T-helper 2 cell treated with Interferon-gamma antibody and Interleukin-4, amounts not matched to agents 5 μg/mL and 100 μg/mL, for 36 hours (primary cell): Measurements from ENCODE around the gene DIP2C.

Experiments used
- DNase-seq: peaks from one replicate; pipeline ENCODE4 v3.0.0; 2021; ENCODE audit warnings: low spot score
- H3K27ac Mint-ChIP-seq: one replicate; pipeline ENCODE4 v1.8.0; 2021; ENCODE audit warnings: mild to moderate bottlenecking, mixed read lengths
- H3K27me3 Mint-ChIP-seq: one replicate; pipeline ENCODE4 v1.8.0; 2021; ENCODE audit warnings: low read depth, mixed read lengths
- H3K36me3 Mint-ChIP-seq: one replicate; pipeline ENCODE4 v1.8.0; 2021; ENCODE audit warnings: low read depth, mixed read lengths
- H3K4me1 Mint-ChIP-seq: one replicate; pipeline ENCODE4 v1.8.0; 2021; ENCODE audit warnings: low read depth, mixed read lengths
- H3K4me3 Mint-ChIP-seq: one replicate; pipeline ENCODE4 v1.8.0; 2022; ENCODE audit warnings: mild to moderate bottlenecking, moderate library complexity, mixed read lengths
- H3K9me3 Mint-ChIP-seq: one replicate; pipeline ENCODE4 v1.8.0; 2021; ENCODE audit warnings: mixed read lengths

The DIP2C gene

DNA sequence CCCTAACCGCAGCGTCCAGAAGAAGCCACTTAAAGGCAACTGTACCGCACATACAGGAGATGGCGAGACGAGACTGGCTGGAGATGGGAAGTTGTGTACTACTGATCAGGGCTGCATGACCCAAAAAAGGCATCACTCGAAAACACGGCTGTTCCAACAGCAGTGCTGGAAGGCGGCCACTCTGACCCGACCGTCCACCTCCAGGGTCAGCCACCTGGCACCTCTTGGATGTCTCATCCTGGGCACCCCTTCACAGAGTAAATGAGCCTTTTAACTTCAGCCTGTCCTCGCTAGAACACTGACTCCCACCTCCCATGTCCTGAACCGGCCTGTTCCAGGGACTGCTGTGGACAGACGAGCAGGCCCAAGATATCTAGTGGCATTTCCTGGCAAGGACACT, 180.7 kb downstream of the DIP2C start:
- H3K27me3 Mint-ChIP-seq = peaks cover 10% of the 10 kb centered on the region
- H3K27ac Mint-ChIP-seq = no peak overlapping the region
- no peak overlapping the region for H3K4me3 Mint-ChIP-seq

DNA sequence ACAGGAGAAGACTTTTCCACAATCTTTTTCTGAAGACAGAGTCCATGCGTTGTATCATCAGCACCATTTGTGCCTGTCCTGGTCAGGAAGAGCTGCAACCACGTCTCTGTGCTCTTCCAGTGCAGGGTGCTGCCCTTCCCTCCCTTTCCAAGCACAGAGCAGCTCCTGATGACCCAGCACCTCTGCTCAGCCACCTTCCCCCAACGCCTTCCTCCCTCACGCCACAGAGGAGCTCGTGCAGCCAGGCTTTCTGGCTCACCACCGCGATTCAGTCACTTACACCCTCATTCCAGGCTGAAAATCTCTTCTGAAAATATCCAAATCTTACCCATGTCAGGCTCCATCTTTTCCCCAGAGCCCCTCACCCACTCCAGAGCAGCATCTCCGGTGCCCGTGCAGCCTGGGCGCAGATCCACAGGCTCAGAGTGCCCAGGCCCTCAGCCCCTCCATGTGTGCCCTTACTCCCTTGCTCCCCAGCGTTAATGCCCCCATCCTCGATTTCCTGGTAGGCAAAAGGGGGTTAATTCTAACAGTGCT, 181.5 kb downstream of the DIP2C start:
- no peaks in the 10 kb centered on the region for H3K36me3 Mint-ChIP-seq
- H3K27me3 Mint-ChIP-seq = peaks cover 7% of the 10 kb centered on the region
- DNase-seq = no peak
- no peak overlapping the region for H3K27ac Mint-ChIP-seq
- H3K4me3 Mint-ChIP-seq = no peak overlapping the region
- no peaks in the 10 kb centered on the region for H3K4me1 Mint-ChIP-seq
- no peaks in the 10 kb centered on the region for H3K9me3 Mint-ChIP-seq

More for the DNA sequence above, 180.7 kb downstream of the DIP2C start:
- H3K4me1 Mint-ChIP-seq = peaks cover 3% of the 10 kb centered on the region
- H3K9me3 Mint-ChIP-seq = no peaks in the 10 kb centered on the region
- H3K36me3 Mint-ChIP-seq = no peaks in the 10 kb centered on the region
- DNase-seq = no peak

DNA sequence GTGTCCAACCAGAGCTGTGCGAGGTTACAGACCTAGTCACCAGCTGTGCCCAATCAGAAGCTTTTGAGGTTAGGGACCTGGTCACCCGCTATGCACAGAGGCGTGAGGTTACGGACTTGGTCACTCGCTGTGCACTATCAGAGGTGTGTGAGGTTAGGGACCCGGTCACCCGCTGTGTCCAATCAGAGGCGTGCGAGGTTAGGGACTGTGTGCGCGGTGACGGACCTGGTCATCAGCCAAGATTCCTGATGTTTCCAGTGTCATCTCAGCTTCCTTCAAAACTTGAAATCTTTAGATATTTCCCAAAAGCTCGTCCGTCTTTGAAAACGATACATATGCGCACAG, 182.1 kb downstream of the DIP2C start:
- H3K9me3 Mint-ChIP-seq = no peaks in the 10 kb centered on the region
- no peak overlapping the region for H3K27ac Mint-ChIP-seq
- no peak overlapping the region for H3K4me3 Mint-ChIP-seq
- H3K36me3 Mint-ChIP-seq = no peaks in the 10 kb centered on the region
- no peak for DNase-seq
- peaks cover under 1% of the 10 kb centered on the region for H3K4me1 Mint-ChIP-seq
- peaks cover 13% of the 10 kb centered on the region for H3K27me3 Mint-ChIP-seq

DNA sequence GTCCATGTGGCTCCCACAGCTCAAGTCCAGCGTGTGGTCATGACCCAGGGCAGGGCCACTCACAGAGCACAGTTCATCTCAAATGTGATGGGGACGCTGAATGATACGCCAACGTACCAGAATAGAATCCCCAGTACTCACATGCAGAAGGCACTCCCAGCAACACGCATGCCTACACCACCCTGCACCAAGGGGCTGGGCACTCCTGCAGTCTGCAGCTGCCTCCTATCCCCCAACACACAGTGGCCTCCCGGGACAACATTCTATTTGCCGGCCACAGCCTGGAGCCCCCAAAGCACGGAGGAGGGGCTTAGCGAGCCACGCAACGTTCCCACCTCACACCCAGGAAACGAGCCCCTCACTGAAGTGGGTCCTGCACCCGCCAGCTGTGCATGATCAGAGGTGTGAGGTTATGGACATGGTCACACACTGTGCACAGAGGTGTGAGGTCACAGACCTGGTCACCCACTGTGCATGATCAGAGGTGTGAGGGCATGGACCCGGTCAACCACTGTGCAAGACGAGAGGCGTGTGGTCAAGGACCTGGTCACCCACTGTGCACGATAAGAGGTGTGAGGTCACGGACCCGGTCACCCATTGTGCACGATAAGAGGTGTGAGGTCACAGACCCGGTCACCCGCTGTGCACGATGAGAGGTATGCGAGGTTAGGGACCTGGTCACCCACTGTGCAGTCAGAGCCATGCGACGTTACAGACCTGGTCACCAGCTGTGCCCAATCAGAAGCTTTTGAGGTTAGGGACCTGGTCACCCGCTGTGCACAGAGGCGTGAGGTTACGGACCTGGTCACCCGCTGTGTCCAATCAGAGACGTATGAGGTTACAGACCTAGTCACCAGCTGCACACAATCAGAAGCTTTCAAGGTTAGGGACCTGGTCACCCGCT, 182.8 kb downstream of the DIP2C start:
- Mint-ChIP-seq H3K27ac (no peak overlapping the region), H3K4me3 (no peak overlapping the region), H3K9me3 (no peaks in the 10 kb centered on the region), H3K4me1 (peaks cover 4% of the 10 kb centered on the region), H3K27me3 (peaks cover 14% of the 10 kb centered on the region), H3K36me3 (no peaks in the 10 kb centered on the region)
- no peak for DNase-seq

DNA sequence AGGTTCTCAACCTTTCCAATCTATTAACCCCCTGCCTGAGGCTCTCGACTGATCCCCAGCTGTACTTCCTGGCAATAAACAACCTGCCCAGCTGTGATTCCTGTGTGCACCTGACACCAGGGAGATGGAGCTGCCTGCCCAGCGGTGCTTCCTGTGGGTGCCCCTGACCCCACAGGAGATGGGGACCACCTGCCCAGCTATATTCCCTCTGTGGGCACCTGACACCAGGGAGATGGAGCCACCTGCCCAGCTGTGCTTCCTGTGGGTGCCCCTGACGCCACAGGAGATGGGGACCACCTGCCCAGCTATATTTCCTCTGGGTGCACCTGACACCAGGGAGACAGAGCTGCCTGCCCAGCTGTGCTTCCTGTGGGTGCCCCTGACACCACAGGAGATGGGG, 184.0 kb downstream of the DIP2C start:
- Mint-ChIP-seq H3K27me3 (peaks cover 14% of the 10 kb centered on the region), H3K36me3 (no peaks in the 10 kb centered on the region), H3K27ac (no peak overlapping the region), H3K4me1 (peaks cover 8% of the 10 kb centered on the region), H3K9me3 (no peaks in the 10 kb centered on the region), H3K4me3 (no peak overlapping the region)
- DNase-seq = no peak

DNA sequence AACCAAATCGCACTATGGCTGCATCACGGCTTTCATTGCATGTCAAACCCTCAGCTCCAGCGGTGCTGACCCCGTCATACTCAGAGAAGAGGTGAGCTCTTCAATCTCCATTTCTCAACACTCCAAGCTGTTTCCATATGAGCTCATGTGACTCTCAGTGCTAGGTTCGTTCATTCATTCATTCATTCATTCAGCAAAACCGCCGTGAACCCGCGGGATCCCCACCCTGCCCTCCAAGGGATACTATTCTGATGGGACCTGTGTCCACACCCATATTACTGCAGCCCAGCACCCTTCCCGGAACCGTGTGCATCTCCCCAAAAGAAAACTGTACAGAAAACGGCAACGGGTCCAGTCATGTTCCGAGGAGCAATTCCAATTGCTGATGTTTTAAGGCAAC, 184.7 kb downstream of the DIP2C start:
- no peak overlapping the region for H3K27ac Mint-ChIP-seq
- DNase-seq = no peak
- no peaks in the 10 kb centered on the region for H3K36me3 Mint-ChIP-seq
- no peak overlapping the region for H3K4me3 Mint-ChIP-seq
- H3K27me3 Mint-ChIP-seq = peaks cover 14% of the 10 kb centered on the region
- no peaks in the 10 kb centered on the region for H3K9me3 Mint-ChIP-seq
- peaks cover 8% of the 10 kb centered on the region for H3K4me1 Mint-ChIP-seq

DNA sequence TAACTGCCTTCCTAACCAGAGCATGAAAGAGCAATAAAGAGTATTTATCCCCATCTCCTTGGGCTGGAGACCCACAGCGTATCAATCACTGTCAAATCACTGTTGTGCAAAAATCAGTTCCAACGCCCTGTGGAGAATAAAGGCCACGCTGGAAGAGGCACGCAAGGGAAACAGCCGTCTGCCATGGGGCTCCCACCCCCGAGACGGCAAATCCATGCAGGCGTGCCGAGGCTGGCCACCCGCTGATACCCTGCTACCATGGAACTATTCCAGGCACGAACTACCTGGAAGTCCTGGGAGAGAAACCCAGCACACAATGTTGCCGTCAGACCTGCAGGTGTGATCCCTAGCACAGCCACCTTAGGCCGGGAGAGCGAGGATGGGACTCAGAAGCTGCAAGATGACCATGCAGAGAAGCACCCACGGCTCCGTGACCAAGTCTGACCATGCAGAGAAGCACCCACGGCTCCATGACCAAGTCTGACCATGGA, 185.3 kb downstream of the DIP2C start:
- Mint-ChIP-seq H3K4me3 (no peak overlapping the region), H3K4me1 (peaks cover 8% of the 10 kb centered on the region), H3K36me3 (no peaks in the 10 kb centered on the region), H3K27ac (no peak overlapping the region), H3K9me3 (no peaks in the 10 kb centered on the region), H3K27me3 (peaks cover 14% of the 10 kb centered on the region)
- no peak for DNase-seq

DNA sequence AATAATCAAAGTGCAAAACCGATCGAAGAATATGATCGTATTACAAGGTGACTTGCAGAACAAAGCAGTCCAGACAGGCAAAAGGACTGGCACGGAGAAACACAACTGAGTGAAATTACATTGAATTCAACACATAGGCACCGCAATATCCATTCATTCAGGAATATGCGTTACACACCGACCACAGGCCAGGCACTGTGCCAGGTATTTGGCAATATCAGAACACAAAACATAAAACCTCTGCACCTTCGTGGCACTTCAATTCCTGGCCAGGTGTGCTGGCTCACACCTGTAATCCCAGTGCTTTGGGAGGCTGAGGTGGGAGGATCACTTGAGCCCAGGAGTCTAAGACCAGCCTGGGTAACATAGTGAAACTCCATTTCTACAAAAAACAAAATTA, 187.9 kb downstream of the DIP2C start:
- H3K9me3 Mint-ChIP-seq = no peaks in the 10 kb centered on the region
- H3K36me3 Mint-ChIP-seq = no peaks in the 10 kb centered on the region
- peaks cover 16% of the 10 kb centered on the region for H3K27me3 Mint-ChIP-seq
- H3K4me3 Mint-ChIP-seq = no peak overlapping the region
- H3K27ac Mint-ChIP-seq = no peak overlapping the region
- no peak for DNase-seq
- peaks cover 8% of the 10 kb centered on the region for H3K4me1 Mint-ChIP-seq

DNA sequence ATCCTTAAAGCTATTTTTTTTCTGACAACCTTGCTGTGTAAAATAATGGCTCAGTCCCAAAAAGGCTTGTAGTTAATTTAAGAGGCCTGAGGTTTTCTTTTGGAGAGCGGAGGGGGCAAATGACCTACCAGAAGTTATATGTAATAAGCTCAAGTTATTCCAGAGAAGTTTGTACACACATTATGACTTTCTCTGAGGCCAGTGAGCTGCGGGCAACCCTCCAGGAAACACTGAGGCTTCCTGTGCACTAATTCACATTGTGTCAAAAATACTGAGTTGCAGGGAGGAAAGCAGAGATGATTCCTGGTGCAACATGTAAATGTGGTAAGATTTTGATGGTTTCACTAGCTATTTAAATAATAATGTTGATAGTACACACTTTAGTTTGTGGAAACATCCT, 188.6 kb downstream of the DIP2C start:
- peaks cover 16% of the 10 kb centered on the region for H3K27me3 Mint-ChIP-seq
- H3K4me1 Mint-ChIP-seq = peaks cover 8% of the 10 kb centered on the region
- H3K36me3 Mint-ChIP-seq = no peaks in the 10 kb centered on the region
- DNase-seq = no peak
- no peaks in the 10 kb centered on the region for H3K9me3 Mint-ChIP-seq
- no peak overlapping the region for H3K27ac Mint-ChIP-seq
- H3K4me3 Mint-ChIP-seq = no peak overlapping the region

DNA sequence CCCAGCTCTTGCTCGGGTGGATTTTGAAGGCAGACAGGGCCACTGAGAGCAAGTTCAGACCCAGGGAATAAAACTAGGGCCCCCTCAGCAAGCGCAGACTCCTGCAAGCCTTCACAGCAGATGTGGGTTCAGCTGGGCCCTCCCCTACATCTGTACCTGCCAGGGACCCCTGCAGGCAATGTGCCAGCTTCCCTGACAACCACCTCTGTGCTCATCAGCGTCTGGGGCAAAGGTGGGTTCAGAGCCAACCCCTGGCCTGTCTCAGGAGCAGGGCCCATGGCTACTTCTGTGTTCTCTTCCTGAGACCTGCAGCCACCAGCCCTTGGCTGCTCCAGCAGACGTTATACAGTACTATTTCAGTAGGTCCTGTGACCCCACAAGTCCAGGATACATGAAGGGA, 189.5 kb downstream of the DIP2C start:
- H3K9me3 Mint-ChIP-seq = no peaks in the 10 kb centered on the region
- H3K4me3 Mint-ChIP-seq = no peak overlapping the region
- H3K36me3 Mint-ChIP-seq = no peaks in the 10 kb centered on the region
- no peak overlapping the region for H3K27ac Mint-ChIP-seq
- DNase-seq = no peak
- H3K4me1 Mint-ChIP-seq = peaks cover 8% of the 10 kb centered on the region
- peaks cover 16% of the 10 kb centered on the region for H3K27me3 Mint-ChIP-seq

DNA sequence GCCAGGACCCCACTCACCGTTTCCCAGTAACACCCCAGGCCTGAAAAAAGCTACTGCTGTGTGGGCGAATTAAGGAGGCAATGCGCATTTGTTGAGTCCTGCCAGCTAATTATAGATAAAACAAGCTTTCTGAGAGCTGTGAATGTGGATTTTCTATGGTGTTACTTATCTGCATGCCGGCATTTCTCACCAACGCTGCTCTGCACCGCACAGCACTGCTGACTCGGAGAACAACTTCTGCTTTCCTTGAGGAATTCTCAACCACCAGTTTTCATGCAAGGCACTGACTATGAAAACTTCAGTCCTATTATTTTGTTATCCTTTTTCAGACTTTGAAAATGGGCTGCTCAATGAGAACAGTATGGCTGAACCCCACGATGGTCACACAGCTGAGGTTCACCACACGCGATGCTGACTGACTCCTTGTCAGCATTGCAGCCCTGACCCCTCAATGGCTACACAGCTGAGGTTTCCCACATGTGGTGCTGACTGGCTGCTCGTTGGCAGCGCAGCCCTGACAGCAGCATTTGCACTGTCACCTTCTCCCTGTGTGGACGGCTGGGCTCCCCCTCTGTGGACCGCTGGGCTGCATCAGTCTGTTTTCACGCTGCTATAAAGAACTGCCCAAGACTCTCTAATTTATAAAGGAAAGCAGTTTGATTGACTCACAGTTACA, 190.6 kb downstream of the DIP2C start:
- H3K4me3 Mint-ChIP-seq = no peak overlapping the region

DNA sequence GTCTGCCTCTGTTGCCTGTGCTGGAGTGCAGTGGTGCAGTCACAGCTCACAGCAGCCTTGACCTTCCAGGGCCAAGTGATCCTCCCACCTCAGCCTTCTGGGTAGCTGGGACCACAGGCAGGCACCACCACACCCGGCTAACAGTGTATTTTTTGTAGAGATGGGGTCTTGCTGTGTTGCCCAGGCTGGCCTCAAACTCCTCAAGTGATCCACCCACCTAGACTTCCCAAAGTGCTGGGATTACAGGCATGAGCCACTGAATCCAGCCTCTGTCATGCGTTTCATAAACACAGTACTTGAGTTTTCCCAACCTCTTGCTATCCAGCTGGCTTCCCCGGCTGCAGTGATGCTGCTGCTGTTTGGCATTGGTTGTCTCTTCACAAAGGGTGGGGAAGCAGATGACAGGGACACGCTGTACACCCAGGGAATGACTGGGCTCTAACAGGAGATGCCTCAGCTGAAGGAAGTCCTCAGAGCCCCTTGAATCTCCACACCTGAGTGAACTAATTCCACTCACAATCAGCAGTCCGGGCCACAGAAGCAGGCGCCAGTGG, 191.5 kb downstream of the DIP2C start:
- H3K9me3 Mint-ChIP-seq = no peaks in the 10 kb centered on the region
- H3K27me3 Mint-ChIP-seq = peaks cover 17% of the 10 kb centered on the region
- no peak overlapping the region for H3K4me3 Mint-ChIP-seq
- H3K36me3 Mint-ChIP-seq = no peaks in the 10 kb centered on the region
- peaks cover 8% of the 10 kb centered on the region for H3K4me1 Mint-ChIP-seq
- H3K27ac Mint-ChIP-seq = no peak overlapping the region
- DNase-seq = no peak

More for the DNA sequence above, 190.6 kb downstream of the DIP2C start:
- Mint-ChIP-seq H3K9me3 (no peaks in the 10 kb centered on the region), H3K27me3 (peaks cover 19% of the 10 kb centered on the region), H3K4me1 (peaks cover 8% of the 10 kb centered on the region), H3K27ac (no peak overlapping the region), H3K36me3 (no peaks in the 10 kb centered on the region)
- DNase-seq = no peak

DNA sequence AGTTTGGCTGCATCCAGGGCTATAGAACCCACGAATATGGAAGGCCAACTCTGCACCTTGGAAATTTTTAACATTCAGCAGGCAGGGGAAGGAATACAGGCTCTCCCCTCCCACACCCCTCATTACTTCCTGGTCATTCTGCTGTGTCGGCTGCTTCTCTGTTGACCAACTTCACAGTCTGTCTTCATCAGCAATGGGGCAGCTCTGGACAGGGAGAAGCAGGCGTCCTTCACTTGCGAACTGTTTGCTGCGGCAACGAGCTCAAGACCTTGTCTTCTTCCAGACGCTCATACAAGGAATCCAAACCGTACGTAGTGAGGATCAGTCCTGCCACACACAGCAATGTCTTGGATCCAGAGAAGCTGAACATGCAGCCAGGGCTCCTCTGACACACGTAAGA, 192.2 kb downstream of the DIP2C start:
- H3K27me3 Mint-ChIP-seq = peaks cover 12% of the 10 kb centered on the region
- no peaks in the 10 kb centered on the region for H3K36me3 Mint-ChIP-seq
- H3K4me3 Mint-ChIP-seq = no peak overlapping the region
- no peaks in the 10 kb centered on the region for H3K9me3 Mint-ChIP-seq
- no peak for DNase-seq
- H3K27ac Mint-ChIP-seq = no peak overlapping the region
- H3K4me1 Mint-ChIP-seq = peaks cover 7% of the 10 kb centered on the region

DNA sequence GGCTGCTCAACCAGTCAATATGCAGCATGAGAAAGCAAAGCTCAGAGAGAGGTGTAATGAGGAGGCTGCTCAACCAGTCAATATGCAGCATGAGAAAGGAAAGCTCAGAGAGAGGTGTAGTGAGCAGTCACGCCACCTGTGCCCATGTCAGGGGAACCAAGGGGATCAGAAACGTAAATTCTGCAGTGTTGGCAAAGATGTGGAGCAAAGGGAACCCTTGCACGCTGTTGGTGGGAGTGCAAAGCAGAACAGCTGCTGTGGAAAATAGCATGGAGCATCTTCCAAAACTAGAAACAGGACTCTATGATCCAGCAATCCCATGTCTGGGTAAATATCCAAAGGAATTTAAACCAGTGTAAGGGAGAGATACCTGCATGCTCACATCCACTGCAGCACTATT, 194.9 kb downstream of the DIP2C start:
- no peak overlapping the region for H3K4me3 Mint-ChIP-seq
- H3K27me3 Mint-ChIP-seq = peaks cover 6% of the 10 kb centered on the region
- DNase-seq = no peak
- no peaks in the 10 kb centered on the region for H3K4me1 Mint-ChIP-seq
- no peaks in the 10 kb centered on the region for H3K9me3 Mint-ChIP-seq
- H3K27ac Mint-ChIP-seq = no peak overlapping the region
- no peaks in the 10 kb centered on the region for H3K36me3 Mint-ChIP-seq
